H1 (cell line): ENCODE measurements around the gene TGIF1.

ENCODE experiments used
- CTCF ChIP-seq, 3 experiments: IDR thresholded peaks; 1 replicate in 2 of 3; 2 replicates in 1 of 3; pipeline versions ENCODE4 v1.5.1 to v1.6.1; 2011; ENCODE audit warnings: low read length in 3 of 3, mild to moderate bottlenecking in 3 of 3, inconsistent platforms in 2 of 3, low read depth in 1 of 3, moderate library complexity in 1 of 3; ENCODE audit not compliant: insufficient read depth in 1 of 3; ENCODE audit errors: control extremely low read depth in 1 of 3
- POLR2AphosphoS5 ChIP-seq: IDR thresholded peaks from 2 replicates; pipeline ENCODE4 v1.6.1; 2011; ENCODE audit warnings: low read depth, low read length
- RBBP5 ChIP-seq: IDR thresholded peaks from 2 replicates; pipeline ENCODE4 v1.7.1; 2012; ENCODE audit warnings: low read depth, mild to moderate bottlenecking, inconsistent platforms, low read length, moderate library complexity, borderline replicate concordance

- TF ChIP-seq RBBP5 (no peak), CTCF (IDR thresholded peaks at IDR 0.05; ENCODE audit: control extremely low read depth in 1 of 3, insufficient read depth in 1 of 3, low read depth in 1 of 3, low read length in 3 of 3) (no peak), POLR2AphosphoS5 (no peak)
Measured at GRCh38 chr18:3491981-3492555, 42.1 kb downstream of the TGIF1 start.
